ENCODE measurements around the gene PEAK3. TPM values are rescaled to one million over a fixed set of nuclear protein-coding genes. Genes with fewer than 3 reads are reported as not detected.

PEAK3 gene
- total and polyA plus RNA-seq, 7 donors: under 0.01 to 0.82 (median 0.55) TPM

DNA sequence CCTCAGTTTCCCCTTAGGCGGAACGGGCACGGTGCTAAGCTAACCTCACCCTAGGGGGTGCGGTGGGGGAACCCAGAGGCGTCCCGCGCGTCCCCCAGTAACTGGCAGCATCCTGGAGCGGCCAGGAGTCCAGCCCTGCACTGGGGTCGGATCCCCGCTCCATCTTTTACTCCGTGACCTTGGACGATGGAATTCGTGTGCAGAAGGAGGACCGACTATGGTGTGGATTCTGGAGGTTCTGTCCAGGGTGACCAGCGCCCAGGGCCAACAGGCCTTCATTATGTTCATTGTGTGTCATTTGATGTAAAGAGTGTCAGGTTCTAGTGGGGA lies 47.1 kb upstream of the PEAK3 start:
- TF ChIP-seq POLR2A (IDR thresholded peaks at IDR 0.05) (no peak), EP300 (IDR thresholded peaks at IDR 0.05) (no peak), POLR2AphosphoS5 (IDR thresholded peaks at IDR 0.05) (no peak)
- TF ChIP-seq, protein P1, sequence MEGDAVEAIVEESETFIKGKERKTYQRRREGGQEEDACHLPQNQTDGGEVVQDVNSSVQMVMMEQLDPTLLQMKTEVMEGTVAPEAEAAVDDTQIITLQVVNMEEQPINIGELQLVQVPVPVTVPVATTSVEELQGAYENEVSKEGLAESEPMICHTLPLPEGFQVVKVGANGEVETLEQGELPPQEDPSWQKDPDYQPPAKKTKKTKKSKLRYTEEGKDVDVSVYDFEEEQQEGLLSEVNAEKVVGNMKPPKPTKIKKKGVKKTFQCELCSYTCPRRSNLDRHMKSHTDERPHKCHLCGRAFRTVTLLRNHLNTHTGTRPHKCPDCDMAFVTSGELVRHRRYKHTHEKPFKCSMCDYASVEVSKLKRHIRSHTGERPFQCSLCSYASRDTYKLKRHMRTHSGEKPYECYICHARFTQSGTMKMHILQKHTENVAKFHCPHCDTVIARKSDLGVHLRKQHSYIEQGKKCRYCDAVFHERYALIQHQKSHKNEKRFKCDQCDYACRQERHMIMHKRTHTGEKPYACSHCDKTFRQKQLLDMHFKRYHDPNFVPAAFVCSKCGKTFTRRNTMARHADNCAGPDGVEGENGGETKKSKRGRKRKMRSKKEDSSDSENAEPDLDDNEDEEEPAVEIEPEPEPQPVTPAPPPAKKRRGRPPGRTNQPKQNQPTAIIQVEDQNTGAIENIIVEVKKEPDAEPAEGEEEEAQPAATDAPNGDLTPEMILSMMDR (IDR thresholded peaks at IDR 0.05): no peak
- Histone ChIP-seq H3K4me1 (peaks cover 0 to 66% (median 59%) of the 10 kb centered on the region in 4 donors), H3K27ac (peak overlapping the region; percentile 73 to 88 (median 82)), H3K36me3 (peaks cover 0 to 15% (median 5%) of the 10 kb centered on the region in 4 donors), H3K4me3 (peak overlapping the region; percentile 80 to 98 (median 90)), H3K27me3 (no peaks in the 10 kb centered on the region), H3K9me3 (no peaks in the 10 kb centered on the region)
- intact Hi-C loops (cut with DNase I): loop anchor here (5.0 kb wide), 2 partner anchors 57 to 177 kb away; partner anchors contain the start of gene AP3D1
- DNase-seq: no peak
- WGBS, 2 donors: 1 to 5% methylated on average over 16 of the region's 16 CpGs

DNA sequence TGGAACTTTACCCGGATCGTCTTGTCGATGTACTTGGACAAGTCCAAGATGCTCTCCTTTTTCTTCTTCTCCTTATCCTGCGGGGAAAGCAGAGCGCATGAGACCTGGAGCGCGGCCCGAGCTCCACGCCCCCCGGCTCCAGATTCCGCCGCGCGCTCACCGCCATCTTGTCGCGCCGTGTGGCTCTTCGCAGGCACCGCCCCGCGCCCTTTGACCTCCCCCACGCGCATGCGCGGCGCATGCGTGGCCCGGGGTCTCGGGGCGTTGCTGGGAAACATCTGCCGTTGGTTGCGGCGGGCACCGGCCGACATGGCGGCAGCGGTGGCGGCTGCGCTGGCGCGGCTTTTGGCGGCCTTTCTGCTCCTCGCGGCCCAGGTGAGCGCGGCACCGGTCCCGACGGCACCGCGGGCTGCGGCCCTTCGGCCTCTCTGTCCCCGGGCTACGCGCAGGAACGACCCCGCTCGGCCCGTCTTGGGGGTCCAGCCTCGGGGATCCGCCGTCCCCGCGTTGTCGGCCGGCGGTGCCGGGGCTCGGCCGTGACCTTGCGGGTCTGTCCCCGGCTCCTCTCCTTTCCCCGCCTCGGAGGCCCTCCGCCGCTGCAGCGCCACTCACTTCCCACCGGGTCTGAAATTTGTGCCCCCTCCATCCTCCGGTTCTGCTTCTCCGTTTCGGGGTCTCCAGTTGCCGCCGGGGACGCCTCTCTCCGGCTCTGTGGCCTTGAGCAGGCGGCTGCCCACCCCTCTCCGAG lies 46.6 kb upstream of the PEAK3 start, which contains the start of the genes LSM7 and SPPL2B:
LSM7 (minus strand) TSS at position 186 of the 748 bp plus-strand sequence; CDS start at position 166, 20 bp downstream.
SPPL2B (plus strand) TSS at position 284 of the 748 bp plus-strand sequence; CDS start at position 310, 26 bp downstream.
- intact Hi-C loops (cut with DNase I): loop anchor here (5.0 kb wide), 2 partner anchors 56 to 176 kb away; partner anchors contain the start of gene AP3D1
- peak within 1 kb of the TSS; percentile 73 to 88 (median 82) for H3K27ac ChIP-seq
- H3K27me3 ChIP-seq: no peaks in the 10 kb centered on the region
- peaks cover 0 to 65% (median 57%) of the 10 kb centered on the region in 4 donors for H3K4me1 ChIP-seq
- 0% methylated on average over 89 of the region's 89 CpGs for WGBS, 2 donors
- TF ChIP-seq POLR2AphosphoS5 (IDR thresholded peaks at IDR 0.05) (peak; percentile 59 to 88 (median 88)), POLR2A (IDR thresholded peaks at IDR 0.05) (peak; percentile 34 to 59)
- TF ChIP-seq, protein P1 (IDR thresholded peaks at IDR 0.05): no peak
- H3K9me3 ChIP-seq: no peaks in the 10 kb centered on the region
- H3K36me3 ChIP-seq: peaks cover 0 to 20% (median 8%) of the 10 kb centered on the region in 4 donors
- peak within 1 kb of the TSS; percentile 80 to 98 (median 90) for H3K4me3 ChIP-seq
- peak; percentile 95 for DNase-seq

DNA sequence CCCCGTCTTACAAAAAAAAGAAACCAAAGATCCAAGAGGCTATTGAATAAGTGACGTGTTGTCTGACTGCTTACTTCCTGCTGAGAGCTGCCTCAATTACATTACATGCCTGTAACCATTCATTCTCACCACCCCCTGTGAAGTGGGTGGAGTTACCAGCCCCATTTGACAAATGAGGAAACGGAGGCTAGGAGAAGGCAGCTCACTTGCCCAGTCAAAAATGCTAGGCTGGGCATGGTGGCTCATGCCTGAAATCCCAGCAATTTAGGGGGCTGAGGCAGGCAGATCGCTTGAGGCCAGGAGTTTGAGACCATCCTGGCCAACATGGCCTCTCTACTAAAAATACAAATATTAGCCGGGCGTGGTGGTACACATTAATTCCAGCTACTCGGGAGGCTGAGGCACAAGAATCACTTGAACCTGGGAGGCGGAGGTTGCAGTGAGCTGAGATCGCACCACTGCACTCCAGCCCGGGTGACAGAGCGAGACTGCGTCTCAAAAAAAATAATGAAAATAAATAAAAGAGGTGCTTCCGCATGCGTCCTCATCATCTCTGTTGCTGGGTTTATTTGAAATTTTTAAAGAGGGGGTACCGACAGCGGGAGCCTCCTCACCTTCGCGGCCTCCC lies 45.9 kb upstream of the PEAK3 start:
- Histone ChIP-seq H3K27me3 (no peaks in the 10 kb centered on the region), H3K4me1 (peaks cover 0 to 59% (median 52%) of the 10 kb centered on the region in 4 donors), H3K27ac (peak overlapping the region; percentile 73 to 88 (median 82)), H3K9me3 (no peaks in the 10 kb centered on the region), H3K36me3 (peaks cover 0 to 27% (median 11%) of the 10 kb centered on the region in 4 donors), H3K4me3 (peak overlapping the region; percentile 80 to 98 (median 90))
- intact Hi-C loops (cut with DNase I): loop anchor here (5.0 kb wide), 2 partner anchors 56 to 176 kb away; partner anchors contain the start of gene AP3D1
- no peak for DNase-seq
- 1% methylated on average over 18 of the region's 18 CpGs for WGBS, 2 donors
- TF ChIP-seq POLR2A (IDR thresholded peaks at IDR 0.05): no peak

DNA sequence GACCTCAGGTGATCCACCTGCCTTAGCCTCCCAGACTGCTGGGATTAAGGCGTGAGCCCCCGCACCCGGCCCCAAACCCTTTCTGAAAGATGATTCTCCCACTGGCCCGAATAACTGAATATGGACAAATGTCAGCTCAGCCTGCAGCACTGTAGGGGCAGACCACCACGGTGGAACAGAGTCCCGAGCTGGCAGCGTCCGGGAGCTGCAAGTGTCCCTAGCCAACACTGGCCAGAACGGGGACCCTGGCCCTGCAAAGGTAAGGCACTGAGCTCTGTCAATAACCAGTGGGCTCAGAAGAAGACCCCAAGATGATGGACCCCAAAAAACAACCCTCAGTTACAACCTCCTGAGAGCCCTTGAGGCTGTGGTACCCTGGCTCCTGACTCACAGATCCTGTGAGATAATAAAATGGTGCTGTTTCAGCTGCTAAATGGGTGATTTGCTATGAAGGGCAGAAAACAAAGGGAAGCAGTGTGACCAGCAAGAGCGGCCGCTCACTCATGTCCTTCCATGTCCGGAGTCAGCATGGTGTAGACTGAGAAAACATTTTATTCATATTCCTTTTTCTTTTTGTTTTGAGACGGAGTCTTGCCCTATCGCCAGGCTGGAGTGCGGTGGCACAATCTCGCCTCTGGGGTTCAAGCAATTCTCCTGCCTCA lies 44.9 kb upstream of the PEAK3 start:
- Histone ChIP-seq H3K27ac (no peak overlapping the region), H3K27me3 (no peaks in the 10 kb centered on the region), H3K36me3 (peaks cover 0 to 38% (median 14%) of the 10 kb centered on the region in 4 donors), H3K4me3 (no peak overlapping the region), H3K9me3 (no peaks in the 10 kb centered on the region), H3K4me1 (peaks cover 0 to 49% (median 43%) of the 10 kb centered on the region in 4 donors)
- 86 to 87% methylated on average over 16 of the region's 16 CpGs for WGBS, 2 donors
- intact Hi-C loops (cut with DNase I): loop anchor here (5.0 kb wide), 2 partner anchors 55 to 175 kb away; partner anchors contain the start of gene AP3D1
- no peak for TF ChIP-seq POLR2AphosphoS5 (IDR thresholded peaks at IDR 0.05)
- TF ChIP-seq EP300 (IDR thresholded peaks at IDR 0.05): no peak
- no peak for TF ChIP-seq POLR2A (IDR thresholded peaks at IDR 0.05)
- TF ChIP-seq, protein P1 (IDR thresholded peaks at IDR 0.05): no peak
- DNase-seq: no peak

All from sigmoid colon (tissue), 7 donors.